ENCODE measurements around the gene TNFAIP8. TPM values are rescaled to one million over a fixed set of nuclear protein-coding genes. Genes with fewer than 3 reads are reported as not detected.

TNFAIP8 gene
- total and polyA plus RNA-seq, 2 of the 13 experiments (the other 11 are each of a cell fraction or from before 2014, with no cell fraction given): 6.4 to 11.2 TPM

DNA sequence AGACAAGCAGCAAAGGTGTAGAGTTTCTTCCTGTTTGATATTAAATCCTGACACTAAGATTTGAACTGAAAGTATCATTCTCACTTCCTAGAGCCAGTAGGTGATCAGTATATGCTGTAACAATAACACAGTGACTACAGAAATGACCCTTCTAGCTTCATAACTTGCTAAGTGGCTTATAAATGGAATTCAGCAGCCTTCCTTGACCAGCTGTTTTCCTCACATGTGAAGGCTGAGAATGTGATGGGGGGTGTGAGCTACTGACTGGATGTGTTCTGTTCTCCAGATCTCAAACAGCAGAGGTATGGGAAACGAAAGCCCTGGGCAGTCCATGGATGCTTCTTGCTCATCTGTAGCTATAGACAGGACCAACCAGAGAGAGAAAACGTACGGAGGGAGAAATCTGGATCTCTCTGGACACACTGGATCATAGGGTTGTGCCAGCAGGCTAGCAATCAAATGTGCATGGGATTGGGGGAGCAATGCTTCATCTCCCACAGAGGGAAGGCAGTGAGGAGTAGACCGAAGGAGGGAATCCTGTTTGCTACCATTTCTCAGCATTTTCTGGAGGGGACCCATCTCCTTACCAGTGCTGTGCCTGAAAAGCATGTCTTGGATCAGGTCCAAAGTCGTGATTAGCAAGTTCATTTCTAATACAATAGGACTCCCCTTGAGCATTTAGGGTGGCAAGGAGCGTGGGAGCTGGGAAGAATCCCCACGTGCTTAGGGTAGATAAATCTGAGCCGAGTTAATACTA lies 39.4 kb downstream of the TNFAIP8 start (continued):
- TF ChIP-seq, protein P1, sequence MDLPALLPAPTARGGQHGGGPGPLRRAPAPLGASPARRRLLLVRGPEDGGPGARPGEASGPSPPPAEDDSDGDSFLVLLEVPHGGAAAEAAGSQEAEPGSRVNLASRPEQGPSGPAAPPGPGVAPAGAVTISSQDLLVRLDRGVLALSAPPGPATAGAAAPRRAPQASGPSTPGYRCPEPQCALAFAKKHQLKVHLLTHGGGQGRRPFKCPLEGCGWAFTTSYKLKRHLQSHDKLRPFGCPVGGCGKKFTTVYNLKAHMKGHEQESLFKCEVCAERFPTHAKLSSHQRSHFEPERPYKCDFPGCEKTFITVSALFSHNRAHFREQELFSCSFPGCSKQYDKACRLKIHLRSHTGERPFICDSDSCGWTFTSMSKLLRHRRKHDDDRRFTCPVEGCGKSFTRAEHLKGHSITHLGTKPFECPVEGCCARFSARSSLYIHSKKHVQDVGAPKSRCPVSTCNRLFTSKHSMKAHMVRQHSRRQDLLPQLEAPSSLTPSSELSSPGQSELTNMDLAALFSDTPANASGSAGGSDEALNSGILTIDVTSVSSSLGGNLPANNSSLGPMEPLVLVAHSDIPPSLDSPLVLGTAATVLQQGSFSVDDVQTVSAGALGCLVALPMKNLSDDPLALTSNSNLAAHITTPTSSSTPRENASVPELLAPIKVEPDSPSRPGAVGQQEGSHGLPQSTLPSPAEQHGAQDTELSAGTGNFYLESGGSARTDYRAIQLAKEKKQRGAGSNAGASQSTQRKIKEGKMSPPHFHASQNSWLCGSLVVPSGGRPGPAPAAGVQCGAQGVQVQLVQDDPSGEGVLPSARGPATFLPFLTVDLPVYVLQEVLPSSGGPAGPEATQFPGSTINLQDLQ (CRISPR knock-in tag; IDR thresholded peaks at IDR 0.05): no peak
- TF ChIP-seq, protein P2, sequence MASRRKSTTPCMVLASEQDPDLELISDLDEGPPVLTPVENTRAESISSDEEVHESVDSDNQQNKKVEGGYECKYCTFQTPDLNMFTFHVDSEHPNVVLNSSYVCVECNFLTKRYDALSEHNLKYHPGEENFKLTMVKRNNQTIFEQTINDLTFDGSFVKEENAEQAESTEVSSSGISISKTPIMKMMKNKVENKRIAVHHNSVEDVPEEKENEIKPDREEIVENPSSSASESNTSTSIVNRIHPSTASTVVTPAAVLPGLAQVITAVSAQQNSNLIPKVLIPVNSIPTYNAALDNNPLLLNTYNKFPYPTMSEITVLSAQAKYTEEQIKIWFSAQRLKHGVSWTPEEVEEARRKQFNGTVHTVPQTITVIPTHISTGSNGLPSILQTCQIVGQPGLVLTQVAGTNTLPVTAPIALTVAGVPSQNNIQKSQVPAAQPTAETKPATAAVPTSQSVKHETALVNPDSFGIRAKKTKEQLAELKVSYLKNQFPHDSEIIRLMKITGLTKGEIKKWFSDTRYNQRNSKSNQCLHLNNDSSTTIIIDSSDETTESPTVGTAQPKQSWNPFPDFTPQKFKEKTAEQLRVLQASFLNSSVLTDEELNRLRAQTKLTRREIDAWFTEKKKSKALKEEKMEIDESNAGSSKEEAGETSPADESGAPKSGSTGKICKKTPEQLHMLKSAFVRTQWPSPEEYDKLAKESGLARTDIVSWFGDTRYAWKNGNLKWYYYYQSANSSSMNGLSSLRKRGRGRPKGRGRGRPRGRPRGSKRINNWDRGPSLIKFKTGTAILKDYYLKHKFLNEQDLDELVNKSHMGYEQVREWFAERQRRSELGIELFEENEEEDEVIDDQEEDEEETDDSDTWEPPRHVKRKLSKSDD (CRISPR knock-in tag; IDR thresholded peaks at IDR 0.05; ENCODE audit: low read depth): no peak
- TF ChIP-seq, protein P3, sequence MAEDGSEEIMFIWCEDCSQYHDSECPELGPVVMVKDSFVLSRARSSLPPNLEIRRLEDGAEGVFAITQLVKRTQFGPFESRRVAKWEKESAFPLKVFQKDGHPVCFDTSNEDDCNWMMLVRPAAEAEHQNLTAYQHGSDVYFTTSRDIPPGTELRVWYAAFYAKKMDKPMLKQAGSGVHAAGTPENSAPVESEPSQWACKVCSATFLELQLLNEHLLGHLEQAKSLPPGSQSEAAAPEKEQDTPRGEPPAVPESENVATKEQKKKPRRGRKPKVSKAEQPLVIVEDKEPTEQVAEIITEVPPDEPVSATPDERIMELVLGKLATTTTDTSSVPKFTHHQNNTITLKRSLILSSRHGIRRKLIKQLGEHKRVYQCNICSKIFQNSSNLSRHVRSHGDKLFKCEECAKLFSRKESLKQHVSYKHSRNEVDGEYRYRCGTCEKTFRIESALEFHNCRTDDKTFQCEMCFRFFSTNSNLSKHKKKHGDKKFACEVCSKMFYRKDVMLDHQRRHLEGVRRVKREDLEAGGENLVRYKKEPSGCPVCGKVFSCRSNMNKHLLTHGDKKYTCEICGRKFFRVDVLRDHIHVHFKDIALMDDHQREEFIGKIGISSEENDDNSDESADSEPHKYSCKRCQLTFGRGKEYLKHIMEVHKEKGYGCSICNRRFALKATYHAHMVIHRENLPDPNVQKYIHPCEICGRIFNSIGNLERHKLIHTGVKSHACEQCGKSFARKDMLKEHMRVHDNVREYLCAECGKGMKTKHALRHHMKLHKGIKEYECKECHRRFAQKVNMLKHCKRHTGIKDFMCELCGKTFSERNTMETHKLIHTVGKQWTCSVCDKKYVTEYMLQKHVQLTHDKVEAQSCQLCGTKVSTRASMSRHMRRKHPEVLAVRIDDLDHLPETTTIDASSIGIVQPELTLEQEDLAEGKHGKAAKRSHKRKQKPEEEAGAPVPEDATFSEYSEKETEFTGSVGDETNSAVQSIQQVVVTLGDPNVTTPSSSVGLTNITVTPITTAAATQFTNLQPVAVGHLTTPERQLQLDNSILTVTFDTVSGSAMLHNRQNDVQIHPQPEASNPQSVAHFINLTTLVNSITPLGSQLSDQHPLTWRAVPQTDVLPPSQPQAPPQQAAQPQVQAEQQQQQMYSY (CRISPR knock-in tag; IDR thresholded peaks at IDR 0.05): no peak
- TF ChIP-seq ZNF224 (CRISPR knock-in tag; IDR thresholded peaks at IDR 0.05) (no peak), CENPX (CRISPR knock-in tag; IDR thresholded peaks at IDR 0.05) (no peak)

Data from HepG2 (cell line).